ENCODE results near the gene SMAP2. TPM values are rescaled to one million over a fixed set of nuclear protein-coding genes. Genes with fewer than 3 reads are reported as not detected.
A peak's percentile ranks its signal among the peaks of the same experiment; 100 is the strongest.

SMAP2 gene
- total and polyA plus RNA-seq, 10 of the 15 experiments (the other 5 are each of a cell fraction or from before 2014, with no cell fraction given), result 33.4 to 177 (median 105) TPM

GRCh38 chr1:40422630-40423263 lies 49.2 kb downstream of the SMAP2 start (continued):
- no peak for TF ChIP-seq REST (IDR thresholded peaks at IDR 0.05; ENCODE audit: low read depth, low read length)

- BruUV-seq (replicated peaks), result no TSS peak
- TF ChIP-seq EGR1 (IDR thresholded peaks at IDR 0.05; ENCODE audit: borderline replicate concordance in 1 of 2, low read depth in 2 of 2, low read length in 2 of 2) (no peak), SPI1 (IDR thresholded peaks at IDR 0.05; ENCODE audit: borderline replicate concordance, insufficient read depth, low read depth, low read length) (peak; percentile 60; the same call in 1 of the 2 replicates)
- in situ Hi-C loops (cut with MboI), result no loop called here
- H3K4me2 ChIP-seq (ENCODE audit: control insufficient read depth, insufficient read depth), result no peak overlapping the region
- no peak overlapping the region for H2AFZ ChIP-seq (ENCODE audit: control insufficient read depth, low read depth, low read length)
- ATAC-seq, result no peak
- ChIA-PET SMC1A (ENCODE audit: uncharacterized antibody, unreplicated experiment) (interaction anchor here (0.6 to 1.7 kb wide), 2 partner anchors 85 to 109 kb away, joined by 3 to 4 read pairs; no protein-coding TSS in a partner anchor), RAD21 (ENCODE audit: unreplicated experiment) (no interaction called here), POLR2A (no interaction called here), CTCF (interaction anchor here (1.1 to 5.5 kb wide), 2 partner anchors 16 to 279 kb away, joined by 4 to 31 read pairs; no protein-coding TSS in a partner anchor)
- H3K79me2 ChIP-seq (ENCODE audit: control insufficient read depth, insufficient read depth, low read length), result no peaks in the 10 kb centered on the region
- 0 out of 2 replicates have a peak, but pooled peaks cover 3% of the 10 kb centered on the region for H4K20me1 ChIP-seq (ENCODE audit: control insufficient read depth, insufficient read depth)
- no peak overlapping the region for H3K27ac ChIP-seq (ENCODE audit: control insufficient read depth, insufficient read depth)
- no peak for FAIRE-seq
- no peak overlapping the region for H3K4me3 ChIP-seq
- WGBS (ENCODE audit: insufficient coverage, insufficient replicate concordance, low lambda C conversion rate, missing lambda C conversion rate), result 97% methylated on average over 4 of the region's 4 CpGs
- no peak for DNase-seq (ENCODE audit: low read depth, low spot score)
- H3K9ac ChIP-seq (ENCODE audit: control insufficient read depth, insufficient read depth, low read length), result no peak overlapping the region
- peaks cover 10 to 19% of the 10 kb centered on the region in 2 experiments for H3K36me3 ChIP-seq (ENCODE audit: control insufficient read depth in 2 of 2, insufficient read depth in 2 of 2, low read length in 1 of 2)
- H3K9me3 ChIP-seq (replicated peaks; ENCODE audit: control insufficient read depth, insufficient read depth, low read length), result no peaks in the 10 kb centered on the region; the same call in 2 of the 3 replicates
- no peaks in the 10 kb centered on the region for H3K27me3 ChIP-seq (replicated peaks in 1 of 2; ENCODE audit: control insufficient read depth in 2 of 2, insufficient read depth in 2 of 2, low read length in 1 of 2)
- intact Hi-C loops (cut with micrococcal nuclease; ENCODE audit: unreplicated experiment), result no loop called here
- H3K4me1 ChIP-seq (ENCODE audit: control insufficient read depth, insufficient read depth, low read length), result no peaks in the 10 kb centered on the region; the same call in 1 of the 2 replicates
Observed at GRCh38 chr1:40423264-40423642, 49.7 kb downstream of the SMAP2 start.

Measured in GM12878 (cell line).